ENCODE results near the gene TTC4. TPM values are rescaled to one million over a fixed set of nuclear protein-coding genes. Genes with fewer than 3 reads are reported as not detected.

The TTC4 gene
- total RNA-seq, 1 donor: 27.9 TPM

DNA sequence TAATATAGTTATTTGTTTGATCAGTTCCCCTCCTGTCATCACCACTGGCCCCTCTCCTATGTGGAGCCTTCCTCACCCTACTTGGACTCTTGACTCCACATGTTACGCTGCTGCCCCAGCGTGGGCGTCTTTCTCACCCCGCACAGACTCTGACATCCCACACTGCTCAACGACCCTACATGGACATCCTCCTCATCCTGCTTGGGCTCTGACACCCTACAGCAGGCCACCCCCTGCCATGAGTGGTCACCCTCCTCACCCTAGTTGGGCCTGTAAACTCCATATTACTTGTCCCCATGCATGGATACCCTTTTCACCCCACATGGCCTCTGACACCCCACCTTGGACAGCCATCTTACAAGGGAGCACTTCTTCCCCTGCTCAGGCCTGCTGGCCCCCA lies 21.0 kb downstream of the TTC4 start:
- Histone ChIP-seq H2AFZ (ENCODE audit: low read length) (no peak overlapping the region), H3K27me3 (ENCODE audit: insufficient read depth, low read length) (no peaks in the 10 kb centered on the region), H3K79me2 (ENCODE audit: insufficient read depth, low read length) (no peaks in the 10 kb centered on the region), H3K4me1 (ENCODE audit: insufficient read depth, low read length) (no peaks in the 10 kb centered on the region), H3K9me3 (ENCODE audit: low read depth, low read length) (no peaks in the 10 kb centered on the region), H3K27ac (ENCODE audit: low read depth, low read length) (no peak overlapping the region), H3K36me3 (ENCODE audit: insufficient read depth, low read length) (peaks cover 77% of the 10 kb centered on the region), H3K4me3 (ENCODE audit: insufficient read depth, low read length) (no peak overlapping the region), H3K4me2 (ENCODE audit: insufficient read depth, low read length) (no peak overlapping the region), H4K20me1 (ENCODE audit: insufficient read depth, low read length) (no peaks in the 10 kb centered on the region)
- no peak for DNase-seq (ENCODE audit: insufficient read length, low spot score, missing footprints)
- TF ChIP-seq, protein P1, sequence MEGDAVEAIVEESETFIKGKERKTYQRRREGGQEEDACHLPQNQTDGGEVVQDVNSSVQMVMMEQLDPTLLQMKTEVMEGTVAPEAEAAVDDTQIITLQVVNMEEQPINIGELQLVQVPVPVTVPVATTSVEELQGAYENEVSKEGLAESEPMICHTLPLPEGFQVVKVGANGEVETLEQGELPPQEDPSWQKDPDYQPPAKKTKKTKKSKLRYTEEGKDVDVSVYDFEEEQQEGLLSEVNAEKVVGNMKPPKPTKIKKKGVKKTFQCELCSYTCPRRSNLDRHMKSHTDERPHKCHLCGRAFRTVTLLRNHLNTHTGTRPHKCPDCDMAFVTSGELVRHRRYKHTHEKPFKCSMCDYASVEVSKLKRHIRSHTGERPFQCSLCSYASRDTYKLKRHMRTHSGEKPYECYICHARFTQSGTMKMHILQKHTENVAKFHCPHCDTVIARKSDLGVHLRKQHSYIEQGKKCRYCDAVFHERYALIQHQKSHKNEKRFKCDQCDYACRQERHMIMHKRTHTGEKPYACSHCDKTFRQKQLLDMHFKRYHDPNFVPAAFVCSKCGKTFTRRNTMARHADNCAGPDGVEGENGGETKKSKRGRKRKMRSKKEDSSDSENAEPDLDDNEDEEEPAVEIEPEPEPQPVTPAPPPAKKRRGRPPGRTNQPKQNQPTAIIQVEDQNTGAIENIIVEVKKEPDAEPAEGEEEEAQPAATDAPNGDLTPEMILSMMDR (IDR thresholded peaks at IDR 0.05; ENCODE audit: extremely low read depth, low read depth, low read length): no peak

DNA sequence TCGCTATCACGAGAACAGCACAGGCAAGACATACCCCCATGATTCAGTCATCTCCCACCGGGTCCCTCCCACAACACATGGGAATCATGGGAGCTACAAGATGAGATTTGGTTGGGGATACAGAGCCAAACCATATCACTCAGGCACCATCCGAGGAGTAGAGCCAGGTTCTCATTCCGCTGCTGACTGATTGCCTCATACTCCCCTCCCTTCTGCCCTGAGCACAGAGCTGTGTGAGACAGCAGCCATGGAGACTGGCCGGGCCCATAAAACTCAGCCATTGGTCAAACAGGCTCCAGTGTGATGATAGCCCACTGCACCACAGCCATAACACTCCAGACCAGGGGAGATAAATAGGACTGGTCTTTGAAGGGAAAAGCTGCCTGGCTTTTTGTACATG lies 22.6 kb downstream of the TTC4 start:
- DNase-seq (ENCODE audit: insufficient read length, low spot score, missing footprints): peak; percentile 26
- H3K4me3 ChIP-seq (ENCODE audit: insufficient read depth, low read length): no peak overlapping the region
- H3K4me2 ChIP-seq (ENCODE audit: insufficient read depth, low read length): no peak overlapping the region
- no peaks in the 10 kb centered on the region for H3K27me3 ChIP-seq (ENCODE audit: insufficient read depth, low read length)
- TF ChIP-seq, protein P1 (IDR thresholded peaks at IDR 0.05; ENCODE audit: extremely low read depth, low read depth, low read length): no peak
- no peak overlapping the region for H2AFZ ChIP-seq (ENCODE audit: low read length)
- H3K36me3 ChIP-seq (ENCODE audit: insufficient read depth, low read length): peaks cover 74% of the 10 kb centered on the region
- H4K20me1 ChIP-seq (ENCODE audit: insufficient read depth, low read length): no peaks in the 10 kb centered on the region
- H3K4me1 ChIP-seq (ENCODE audit: insufficient read depth, low read length): no peaks in the 10 kb centered on the region
- no peaks in the 10 kb centered on the region for H3K79me2 ChIP-seq (ENCODE audit: insufficient read depth, low read length)
- H3K9me3 ChIP-seq (ENCODE audit: low read depth, low read length): no peaks in the 10 kb centered on the region
- H3K27ac ChIP-seq (ENCODE audit: low read depth, low read length): no peak overlapping the region

DNA sequence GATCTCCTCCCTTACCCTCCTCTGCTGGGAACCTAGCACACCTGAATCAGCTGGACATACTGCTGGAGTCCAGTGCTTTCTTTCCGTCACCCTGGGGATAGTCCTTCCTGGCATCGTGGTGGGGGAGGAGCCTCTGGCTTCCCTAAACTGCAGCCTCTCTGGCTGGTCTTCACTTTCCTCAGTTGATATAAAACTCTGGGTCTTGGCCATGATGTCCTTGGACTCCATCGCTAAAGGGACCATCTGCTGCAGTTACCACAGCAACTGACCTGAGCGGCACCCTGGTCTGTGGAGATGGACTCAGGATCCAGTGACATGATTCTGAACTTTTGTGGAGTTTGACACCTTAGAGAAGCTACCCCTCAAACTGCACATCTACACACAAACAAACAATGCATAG lies 25.9 kb downstream of the TTC4 start:
- DNase-seq (ENCODE audit: insufficient read length, low spot score, missing footprints): no peak
- Histone ChIP-seq H3K9me3 (ENCODE audit: low read depth, low read length) (no peaks in the 10 kb centered on the region), H3K36me3 (ENCODE audit: insufficient read depth, low read length) (peaks cover 54% of the 10 kb centered on the region), H3K27ac (ENCODE audit: low read depth, low read length) (no peak overlapping the region), H3K4me3 (ENCODE audit: insufficient read depth, low read length) (no peak overlapping the region), H3K27me3 (ENCODE audit: insufficient read depth, low read length) (no peaks in the 10 kb centered on the region), H3K4me1 (ENCODE audit: insufficient read depth, low read length) (no peaks in the 10 kb centered on the region), H2AFZ (ENCODE audit: low read length) (no peak overlapping the region), H4K20me1 (ENCODE audit: insufficient read depth, low read length) (no peaks in the 10 kb centered on the region), H3K79me2 (ENCODE audit: insufficient read depth, low read length) (no peaks in the 10 kb centered on the region), H3K4me2 (ENCODE audit: insufficient read depth, low read length) (no peak overlapping the region)
- TF ChIP-seq, protein P1 (IDR thresholded peaks at IDR 0.05; ENCODE audit: extremely low read depth, low read depth, low read length): no peak

DNA sequence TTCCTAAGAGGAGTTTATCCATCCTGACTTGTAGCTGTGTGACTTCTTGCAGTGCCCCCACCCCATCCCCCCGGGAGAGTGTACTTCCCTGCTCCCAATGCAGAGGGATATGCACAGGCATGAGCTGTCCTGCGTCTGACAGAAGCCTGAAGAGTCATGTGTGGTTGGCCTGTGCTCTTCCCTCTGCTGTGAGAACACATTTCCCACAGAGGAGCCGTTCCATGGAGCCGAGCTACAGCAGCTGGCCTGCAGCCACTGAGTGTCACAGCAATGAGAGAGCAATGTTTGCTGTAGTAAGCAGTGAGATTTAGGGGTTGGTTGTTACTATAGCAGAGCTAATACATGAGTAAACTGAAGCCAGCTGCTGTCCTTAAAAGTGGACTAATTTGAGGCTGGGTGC lies 26.6 kb downstream of the TTC4 start:
- Histone ChIP-seq H3K9me3 (ENCODE audit: low read depth, low read length) (no peaks in the 10 kb centered on the region), H3K27ac (ENCODE audit: low read depth, low read length) (no peak overlapping the region), H3K36me3 (ENCODE audit: insufficient read depth, low read length) (peaks cover 47% of the 10 kb centered on the region), H4K20me1 (ENCODE audit: insufficient read depth, low read length) (no peaks in the 10 kb centered on the region), H3K79me2 (ENCODE audit: insufficient read depth, low read length) (no peaks in the 10 kb centered on the region), H3K27me3 (ENCODE audit: insufficient read depth, low read length) (no peaks in the 10 kb centered on the region), H2AFZ (ENCODE audit: low read length) (no peak overlapping the region), H3K4me1 (ENCODE audit: insufficient read depth, low read length) (no peaks in the 10 kb centered on the region), H3K4me2 (ENCODE audit: insufficient read depth, low read length) (no peak overlapping the region), H3K4me3 (ENCODE audit: insufficient read depth, low read length) (no peak overlapping the region)
- TF ChIP-seq, protein P1 (IDR thresholded peaks at IDR 0.05; ENCODE audit: extremely low read depth, low read depth, low read length): no peak
- peak; percentile 5 for DNase-seq (ENCODE audit: insufficient read length, low spot score, missing footprints)
